ENCODE results near the gene SLC2A10.

SLC2A10 gene

DNA sequence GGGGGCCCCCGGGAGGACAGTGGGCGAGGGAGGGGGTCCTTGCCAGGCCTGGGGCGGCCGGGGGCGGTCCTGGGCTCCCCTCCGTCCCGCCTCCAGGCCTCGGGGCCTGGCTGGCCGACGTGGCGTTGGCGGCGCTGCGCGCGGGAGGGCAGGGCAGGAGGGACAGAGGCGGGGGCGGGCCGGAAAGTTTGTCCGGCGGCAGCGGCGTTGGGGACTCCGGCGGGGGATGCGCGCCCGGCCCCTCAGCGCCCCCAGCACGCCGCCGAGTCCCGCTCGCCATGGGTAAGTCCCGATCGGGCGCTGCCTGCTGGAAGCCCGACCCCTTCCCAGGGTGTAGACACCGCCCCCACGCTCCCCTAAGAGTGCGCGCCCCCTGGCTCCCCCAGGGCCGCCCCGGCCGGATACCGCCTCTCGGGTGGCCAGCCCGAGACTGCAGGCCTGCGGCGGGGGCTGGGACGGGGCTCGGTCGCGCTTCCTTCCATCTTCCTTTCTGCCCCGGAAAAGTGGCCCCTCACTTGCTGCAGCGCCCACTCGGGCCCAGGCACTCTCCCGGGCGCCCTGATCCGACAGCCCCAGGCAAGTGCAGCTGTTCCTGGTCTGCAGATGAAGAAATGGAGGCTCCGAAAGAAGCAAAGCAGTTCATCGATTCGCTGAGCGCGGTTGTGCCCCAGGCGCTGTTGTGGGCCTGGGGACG is at the start of gene SLC2A10:
TSS of gene SLC2A10 (plus strand) at position 191 of the 694 bp plus-strand sequence. CDS start at position 279, 88 bp downstream.
- TF ChIP-seq LEF1 (IDR thresholded peaks at IDR 0.05; ENCODE audit: borderline replicate concordance), result no peak
- TF ChIP-seq, protein P1, sequence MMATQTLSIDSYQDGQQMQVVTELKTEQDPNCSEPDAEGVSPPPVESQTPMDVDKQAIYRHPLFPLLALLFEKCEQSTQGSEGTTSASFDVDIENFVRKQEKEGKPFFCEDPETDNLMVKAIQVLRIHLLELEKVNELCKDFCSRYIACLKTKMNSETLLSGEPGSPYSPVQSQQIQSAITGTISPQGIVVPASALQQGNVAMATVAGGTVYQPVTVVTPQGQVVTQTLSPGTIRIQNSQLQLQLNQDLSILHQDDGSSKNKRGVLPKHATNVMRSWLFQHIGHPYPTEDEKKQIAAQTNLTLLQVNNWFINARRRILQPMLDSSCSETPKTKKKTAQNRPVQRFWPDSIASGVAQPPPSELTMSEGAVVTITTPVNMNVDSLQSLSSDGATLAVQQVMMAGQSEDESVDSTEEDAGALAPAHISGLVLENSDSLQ (IDR thresholded peaks at IDR 0.05), result no peak
- no peak for TF ChIP-seq SP1 (IDR thresholded peaks at IDR 0.05)
- TF ChIP-seq FOXK2 (IDR thresholded peaks at IDR 0.05), result no peak
- TF ChIP-seq SUZ12 (IDR thresholded peaks at IDR 0.05), result no peak
- no peak for TF ChIP-seq L3MBTL2 (conservative IDR thresholded peaks at IDR 0.05)
- TF ChIP-seq HDGF (IDR thresholded peaks at IDR 0.05; ENCODE audit: borderline replicate concordance), result no peak
- TF ChIP-seq ZNF384 (IDR thresholded peaks at IDR 0.05), result no peak
- TF ChIP-seq FOXA1 (IDR thresholded peaks at IDR 0.05), result no peak
- no peak for TF ChIP-seq FOXM1 (IDR thresholded peaks at IDR 0.05; ENCODE audit: borderline replicate concordance)
- TF ChIP-seq BHLHE40 (IDR thresholded peaks at IDR 0.05; ENCODE audit: borderline replicate concordance), result no peak
- TF ChIP-seq TARDBP (IDR thresholded peaks at IDR 0.05), result no peak
- no peak for TF ChIP-seq CTBP1 (IDR thresholded peaks at IDR 0.05; ENCODE audit: borderline replicate concordance)
- no peak for TF ChIP-seq ARNT (IDR thresholded peaks at IDR 0.05)
- ChIA-PET CTCF (no interaction called here), POLR2A (no interaction called here)
- DNase-seq (ENCODE audit: extremely low spot score), result peak; percentile 53

DNA sequence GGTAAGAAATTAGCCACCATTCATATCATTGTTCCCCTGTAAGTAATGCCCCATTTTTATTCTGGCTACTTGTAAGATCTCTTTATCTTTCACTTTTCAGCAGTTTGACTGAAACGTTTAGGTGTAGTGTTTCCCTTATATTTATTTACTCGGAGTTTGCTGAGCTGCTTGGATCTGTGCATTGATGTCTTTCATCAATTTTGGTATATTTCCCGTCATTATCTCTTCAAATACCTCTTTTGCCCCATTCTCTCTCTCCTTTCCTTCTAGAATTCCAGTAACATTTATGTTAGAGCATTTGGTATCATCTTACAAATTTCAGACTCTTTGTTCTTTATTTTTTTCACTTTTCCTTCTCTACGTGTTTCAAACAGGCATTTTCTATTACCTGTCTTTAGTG is 49.0 kb upstream of the SLC2A10 start:
- TF ChIP-seq SP1 (IDR thresholded peaks at IDR 0.05), result no peak
- TF ChIP-seq HDGF (IDR thresholded peaks at IDR 0.05; ENCODE audit: borderline replicate concordance), result no peak
- no peak for TF ChIP-seq SUZ12 (IDR thresholded peaks at IDR 0.05)
- no peak for TF ChIP-seq ARNT (IDR thresholded peaks at IDR 0.05)
- TF ChIP-seq NFRKB (IDR thresholded peaks at IDR 0.05), result no peak
- TF ChIP-seq, protein P1 (IDR thresholded peaks at IDR 0.05), result no peak
- no peak for TF ChIP-seq BHLHE40 (IDR thresholded peaks at IDR 0.05; ENCODE audit: borderline replicate concordance)
- no peak for TF ChIP-seq L3MBTL2 (conservative IDR thresholded peaks at IDR 0.05)
- no peak for TF ChIP-seq FOXM1 (IDR thresholded peaks at IDR 0.05; ENCODE audit: borderline replicate concordance)
- no peak for TF ChIP-seq ZNF384 (IDR thresholded peaks at IDR 0.05)
- TF ChIP-seq ELF4 (IDR thresholded peaks at IDR 0.05), result no peak
- TF ChIP-seq FOXK2 (IDR thresholded peaks at IDR 0.05), result no peak
- POLR2A ChIA-PET, result no interaction called here
- CTCF ChIA-PET, result no interaction called here
- DNase-seq (ENCODE audit: extremely low spot score), result no peak

DNA sequence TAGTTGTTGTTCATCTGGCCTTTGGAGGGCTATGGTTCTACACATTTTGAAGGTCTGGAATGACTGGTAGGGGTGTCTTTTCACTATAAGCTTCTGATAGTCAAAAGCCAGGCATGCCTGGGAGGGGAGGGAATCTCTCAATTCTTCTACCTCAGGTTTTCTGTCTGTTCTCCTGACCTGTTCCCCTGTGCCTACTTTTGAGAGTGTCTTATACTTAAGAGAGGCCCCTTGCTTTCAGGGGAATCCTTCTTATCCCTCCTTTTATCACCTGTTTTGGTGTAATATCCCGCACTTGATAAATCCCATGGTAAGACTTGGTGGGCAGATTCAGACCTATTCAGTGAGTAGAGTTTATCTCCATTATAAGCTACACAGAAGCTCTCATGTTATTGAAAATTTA is 47.8 kb upstream of the SLC2A10 start:
- ChIA-PET POLR2A (no interaction called here), CTCF (no interaction called here)
- no peak for TF ChIP-seq LEF1 (IDR thresholded peaks at IDR 0.05; ENCODE audit: borderline replicate concordance)
- no peak for TF ChIP-seq L3MBTL2 (conservative IDR thresholded peaks at IDR 0.05)
- TF ChIP-seq, protein P1 (IDR thresholded peaks at IDR 0.05), result no peak
- TF ChIP-seq NFRKB (IDR thresholded peaks at IDR 0.05), result no peak
- TF ChIP-seq HDGF (IDR thresholded peaks at IDR 0.05; ENCODE audit: borderline replicate concordance), result no peak
- no peak for TF ChIP-seq BHLHE40 (IDR thresholded peaks at IDR 0.05; ENCODE audit: borderline replicate concordance)
- no peak for TF ChIP-seq SP1 (IDR thresholded peaks at IDR 0.05)
- DNase-seq (ENCODE audit: extremely low spot score), result no peak

DNA sequence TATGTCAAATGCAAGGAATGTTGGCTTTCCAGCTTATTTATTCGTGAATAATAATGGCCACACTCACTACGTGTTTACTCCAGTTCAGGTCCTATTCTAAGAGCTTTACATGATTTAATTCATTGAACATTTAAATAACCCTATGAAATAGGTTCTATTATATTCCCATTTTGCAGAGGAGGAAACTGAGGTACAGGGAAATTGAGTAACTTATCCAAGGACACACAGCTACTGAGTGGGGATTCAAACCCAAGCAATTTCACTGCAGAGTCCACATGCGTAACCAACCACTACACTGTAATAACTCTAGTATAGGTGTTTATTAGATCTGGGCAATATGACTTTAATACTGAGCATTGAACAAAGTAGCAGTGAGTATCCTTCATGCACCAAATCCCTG is 45.9 kb upstream of the SLC2A10 start:
- CTCF ChIA-PET, result no interaction called here
- DNase-seq (ENCODE audit: extremely low spot score), result no peak
- POLR2A ChIA-PET, result no interaction called here
- no peak for TF ChIP-seq FOXK2 (IDR thresholded peaks at IDR 0.05)
- no peak for TF ChIP-seq HDGF (IDR thresholded peaks at IDR 0.05; ENCODE audit: borderline replicate concordance)
- no peak for TF ChIP-seq SUZ12 (IDR thresholded peaks at IDR 0.05)

DNA sequence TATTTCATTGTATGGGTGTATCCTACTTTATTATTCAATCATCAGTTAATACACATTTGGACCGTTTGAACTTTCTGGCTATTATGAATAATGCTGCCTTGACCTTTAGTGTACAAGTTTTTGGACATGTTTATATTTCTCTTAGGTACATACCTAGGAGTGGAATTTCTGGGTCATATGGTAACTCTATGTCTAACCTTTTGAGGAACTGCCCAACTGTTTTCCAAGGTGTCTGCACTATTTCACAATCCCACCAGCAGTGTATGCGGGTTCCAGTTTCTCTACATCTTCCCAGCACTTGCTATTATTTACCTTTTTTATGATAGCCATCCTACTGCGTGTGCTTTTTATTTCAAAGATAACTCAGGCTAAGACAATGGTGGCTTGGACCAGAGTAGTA is 43.8 kb upstream of the SLC2A10 start:
- no peak for DNase-seq (ENCODE audit: extremely low spot score)
- TF ChIP-seq NFRKB (IDR thresholded peaks at IDR 0.05), result no peak
- POLR2A ChIA-PET, result no interaction called here
- CTCF ChIA-PET, result no interaction called here

DNA sequence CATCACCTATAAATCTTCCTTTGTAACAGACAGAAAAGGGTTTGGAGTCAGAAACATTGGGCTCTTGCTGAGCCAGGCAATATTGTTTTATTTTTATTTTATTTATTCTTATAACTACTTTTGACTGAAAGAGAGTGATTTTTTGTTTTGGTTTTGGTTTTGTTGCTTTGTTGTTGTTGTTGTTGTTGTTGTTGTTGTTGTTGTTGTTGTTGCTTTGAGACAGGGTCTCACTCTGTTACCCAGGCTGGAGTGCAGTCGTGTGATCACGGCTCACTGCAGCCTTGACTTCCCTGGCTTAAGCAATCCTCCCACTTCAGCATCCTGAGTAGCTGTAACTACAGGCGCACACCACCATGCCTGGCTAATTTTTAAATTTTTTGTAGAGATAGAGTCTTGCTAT is 43.1 kb upstream of the SLC2A10 start:
- CTCF ChIA-PET, result no interaction called here

More for the DNA sequence above, 43.1 kb upstream of the SLC2A10 start:
- TF ChIP-seq TARDBP (IDR thresholded peaks at IDR 0.05), result no peak
- TF ChIP-seq HDGF (IDR thresholded peaks at IDR 0.05; ENCODE audit: borderline replicate concordance), result no peak
- no peak for TF ChIP-seq BHLHE40 (IDR thresholded peaks at IDR 0.05; ENCODE audit: borderline replicate concordance)
- no peak for TF ChIP-seq FOXM1 (IDR thresholded peaks at IDR 0.05; ENCODE audit: borderline replicate concordance)
- TF ChIP-seq ARNT (IDR thresholded peaks at IDR 0.05), result no peak
- TF ChIP-seq SP1 (IDR thresholded peaks at IDR 0.05), result no peak
- no peak for TF ChIP-seq LEF1 (IDR thresholded peaks at IDR 0.05; ENCODE audit: borderline replicate concordance)
- no peak for TF ChIP-seq NFRKB (IDR thresholded peaks at IDR 0.05)
- POLR2A ChIA-PET, result no interaction called here
- no peak for DNase-seq (ENCODE audit: extremely low spot score)

Data from HEK293T (cell line).